Gastrocnemius medialis (tissue), 4 donors: ENCODE results near the gene CACNA2D2.

ENCODE experiments used
- CTCF ChIP-seq, 5 experiments: fragments of 450-650 bp in 3 of 5; fragments of 200-600 bp in 2 of 5; sonication (generic) in 2 of 5; IDR thresholded peaks in 4 of 5; conservative IDR thresholded peaks in 1 of 5; 1 replicate in 4 of 5; 2 replicates in 1 of 5; pipeline ENCODE4 v1.5.1; 2016 to 2019; ENCODE audit warnings: antibody characterized with exemption in 5 of 5, mild to moderate bottlenecking in 3 of 5, moderate library complexity in 3 of 5
- POLR2A ChIP-seq, 2 donors: fragments of 450-650 bp; IDR thresholded peaks; one replicate each; pipeline ENCODE4 v1.6.1; 2017; ENCODE audit warnings: antibody characterized with exemption in 2 of 2, mild to moderate bottlenecking in 2 of 2, moderate library complexity in 2 of 2

GRCh38 chr3:50525987-50526386 is 22.6 kb upstream of the CACNA2D2 start:
- TF ChIP-seq CTCF (IDR thresholded peaks at IDR 0.05 in 4 of 5, conservative IDR thresholded peaks at IDR 0.05 in 1 of 5) (no peak), POLR2A (IDR thresholded peaks at IDR 0.05) (no peak)
